ENCODE data around the gene UCP2.
"Not testable (repeated sequence)": the region's sequence is repeated elsewhere in the genome, so short reads cannot be mapped to it uniquely, and the experiment has no call there.

Gene UCP2

GRCh38 chr11:73944901-73945300 is 37.7 kb downstream of the UCP2 start:
- no peak for DNase-seq

- DNase-seq, result no peak
Observed at GRCh38 chr11:73944085-73944484, 38.6 kb downstream of the UCP2 start.

GRCh38 chr11:73942010-73942409 is 40.6 kb downstream of the UCP2 start:
- DNase-seq, result no peak

DNA sequence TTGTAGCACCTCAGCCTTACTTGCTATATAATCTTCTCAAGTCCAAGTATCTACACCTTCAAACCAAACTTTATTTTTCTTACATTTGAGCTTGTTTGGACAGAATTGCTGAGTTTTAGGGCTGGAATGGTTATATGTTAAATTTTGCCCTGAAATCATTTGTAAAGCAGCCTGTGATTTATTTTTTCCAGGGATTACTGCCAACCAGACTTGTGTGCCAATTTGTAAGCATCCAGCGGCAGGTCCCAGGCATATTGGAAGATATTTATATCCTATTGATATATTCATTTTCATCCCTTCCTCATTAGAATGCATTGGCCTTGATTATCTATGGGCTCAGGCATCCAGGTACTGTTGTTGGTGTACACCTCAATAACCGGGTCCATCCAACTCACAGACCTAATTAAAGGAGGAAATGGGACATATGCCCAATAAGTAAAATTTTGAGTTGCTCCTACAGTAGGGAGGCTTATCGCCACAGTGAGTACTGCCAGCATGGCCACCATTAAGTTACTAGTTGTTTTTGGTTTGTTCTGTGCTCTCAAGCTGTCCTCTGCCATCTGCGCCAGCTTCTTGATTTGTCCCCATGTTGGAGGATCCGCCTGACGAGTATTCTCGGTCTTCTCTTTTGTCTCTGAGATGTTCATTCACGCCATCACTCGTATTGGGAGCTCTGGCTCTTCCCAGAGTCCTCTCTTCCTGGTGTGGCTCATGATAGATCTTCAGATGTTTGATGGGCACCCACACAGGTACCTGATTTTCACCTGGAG is 41.7 kb downstream of the UCP2 start:
- DNase-seq, result no peak

- no peak for DNase-seq
Observed at GRCh38 chr11:73939096-73939495, 43.5 kb downstream of the UCP2 start.

DNA sequence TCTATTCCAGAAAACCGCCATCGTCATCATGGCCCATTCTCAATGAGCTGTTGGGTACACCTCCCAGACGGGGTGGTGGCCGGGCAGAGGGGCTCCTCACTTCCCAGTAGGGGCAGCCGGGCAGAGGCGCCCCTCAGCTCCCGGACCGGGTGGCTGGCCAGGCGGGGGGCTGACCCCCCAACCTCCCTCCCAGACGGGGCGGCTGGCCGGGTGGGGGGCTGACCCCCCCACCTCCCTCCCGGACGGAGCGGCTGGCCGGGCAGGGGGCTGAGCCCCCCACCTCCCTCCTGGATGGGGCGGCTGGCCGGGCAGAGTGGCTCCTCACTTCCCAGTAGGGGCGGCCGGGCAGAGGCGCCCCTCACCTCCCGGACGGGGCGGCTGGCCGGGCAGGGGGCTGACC is 46.6 kb downstream of the UCP2 start:
- not testable (repeated sequence) for DNase-seq

DNA sequence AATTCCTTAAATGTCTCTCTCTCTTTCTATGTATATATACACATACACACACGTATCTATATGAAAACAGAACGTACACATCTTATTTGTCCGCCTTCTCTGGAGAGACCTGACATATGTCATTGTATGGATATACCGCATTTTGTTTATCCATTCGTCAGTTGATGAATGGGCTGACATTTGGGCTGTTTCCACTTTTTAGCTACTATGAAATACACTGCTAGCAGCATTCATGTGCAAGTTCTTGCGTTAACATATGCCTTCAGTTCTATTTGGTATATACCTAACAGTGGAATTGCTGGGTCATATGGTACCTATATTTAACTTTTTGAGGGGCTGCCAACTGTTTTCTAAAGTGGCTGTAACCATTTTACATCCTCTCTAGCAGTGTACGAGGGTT is 49.9 kb downstream of the UCP2 start:
- no peak for DNase-seq

GRCh38 chr11:73931951-73932350 is 50.7 kb downstream of the UCP2 start:
- no peak for DNase-seq

GRCh38 chr11:73931039-73931645 is 51.5 kb downstream of the UCP2 start:
- peak; percentile 6 for DNase-seq

DNA sequence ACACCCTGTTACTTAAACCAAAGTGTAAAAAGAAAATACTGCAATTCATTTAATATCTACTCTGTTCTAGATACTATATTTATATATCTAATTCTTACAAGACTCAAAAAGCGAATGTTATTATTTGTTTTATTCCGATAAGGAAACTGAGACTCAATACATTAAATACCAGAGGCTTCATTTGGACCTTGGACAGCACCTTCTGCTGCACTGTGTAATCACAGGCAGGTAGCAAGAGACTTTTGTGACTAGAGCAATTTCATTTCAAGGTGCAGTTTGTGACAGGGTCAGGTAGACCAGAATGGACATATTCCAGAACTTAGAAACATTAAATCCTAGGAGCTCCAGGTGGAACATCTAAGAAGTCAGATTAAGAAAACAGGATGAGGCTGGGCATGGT is 53.3 kb downstream of the UCP2 start:
- no peak for DNase-seq

Measured in right kidney (tissue), 1 donor.